Superior temporal gyrus (tissue), 1 donor: Measurements from ENCODE around the gene DDX47.
"Not testable (repeated sequence)": the region's sequence is repeated elsewhere in the genome, so short reads cannot be mapped to it uniquely, and the experiment has no call there.

ENCODE experiments used
- DNase-seq: peaks from one replicate; pipeline ENCODE4 v3.0.0-alpha.2; 2016; ENCODE audit errors: extremely low spot score

Gene DDX47

GRCh38 chr12:12796928-12797793, 16.0 kb upstream of the DDX47 start:
- no peak for DNase-seq

- no peak for DNase-seq
Observed at GRCh38 chr12:12797794-12798152, 15.4 kb upstream of the DDX47 start.

- DNase-seq, result no peak
Observed at GRCh38 chr12:12798480-12798879, 14.7 kb upstream of the DDX47 start.

- DNase-seq, result no peak
Observed at GRCh38 chr12:12799163-12799920, 13.8 kb upstream of the DDX47 start.

- DNase-seq, result no peak
Observed at GRCh38 chr12:12800406-12801180, 12.6 kb upstream of the DDX47 start.

GRCh38 chr12:12801656-12802055, 11.5 kb upstream of the DDX47 start:
- DNase-seq, result not testable (repeated sequence)

- no peak for DNase-seq
Observed at GRCh38 chr12:12803186-12803585, 10.0 kb upstream of the DDX47 start.

GRCh38 chr12:12804011-12804410, 9.1 kb upstream of the DDX47 start:
- no peak for DNase-seq

- DNase-seq, result no peak
Observed at GRCh38 chr12:12804432-12804886, 8.7 kb upstream of the DDX47 start.

- no peak for DNase-seq
Observed at GRCh38 chr12:12806784-12807516, 6.2 kb upstream of the DDX47 start.

- not testable (repeated sequence) for DNase-seq
Observed at GRCh38 chr12:12807517-12807903, 5.6 kb upstream of the DDX47 start.

- DNase-seq, result no peak
Observed at GRCh38 chr12:12807970-12808702, 5.0 kb upstream of the DDX47 start.

GRCh38 chr12:12810553-12811021, 2.6 kb upstream of the DDX47 start:
- DNase-seq, result no peak

- DNase-seq, result no peak
Observed at GRCh38 chr12:12811343-12811742, 1.8 kb upstream of the DDX47 start.

GRCh38 chr12:12812174-12812573, 972 bp upstream of the DDX47 start:
- DNase-seq, result no peak

- no peak for DNase-seq
Observed at GRCh38 chr12:12812618-12813119, 477 bp upstream of the DDX47 start.

- no peak for DNase-seq
Observed at GRCh38 chr12:12817616-12818015, 4.5 kb downstream of the DDX47 start.

GRCh38 chr12:12818701-12819100, 5.6 kb downstream of the DDX47 start:
- DNase-seq, result no peak

- no peak for DNase-seq
Observed at GRCh38 chr12:12819221-12819620, 6.1 kb downstream of the DDX47 start.

GRCh38 chr12:12819752-12820311, 6.7 kb downstream of the DDX47 start:
- DNase-seq, result no peak
